ENCODE results near the gene LDLRAD4.

The LDLRAD4 gene

GRCh38 chr18:13527730-13528129, 309.2 kb downstream of the LDLRAD4 start:
- H3K4me3 ChIP-seq (ENCODE audit: low read length): no peak overlapping the region
- TF ChIP-seq CTCF (conservative IDR thresholded peaks at IDR 0.05; ENCODE audit: low read depth, low read length): no peak
- no peak for DNase-seq (ENCODE audit: low read depth)

- H3K4me3 ChIP-seq (ENCODE audit: low read length): no peak overlapping the region
- DNase-seq (ENCODE audit: low read depth): no peak
- no peak for TF ChIP-seq CTCF (conservative IDR thresholded peaks at IDR 0.05; ENCODE audit: low read depth, low read length)
Measured at GRCh38 chr18:13528739-13529392, 310.3 kb downstream of the LDLRAD4 start.

- no peak for TF ChIP-seq CTCF (conservative IDR thresholded peaks at IDR 0.05; ENCODE audit: low read depth, low read length)
- H3K4me3 ChIP-seq (ENCODE audit: low read length): no peak overlapping the region
- DNase-seq (ENCODE audit: low read depth): no peak
Measured at GRCh38 chr18:13530033-13530878, 311.7 kb downstream of the LDLRAD4 start.

GRCh38 chr18:13530879-13531387, 312.4 kb downstream of the LDLRAD4 start:
- H3K4me3 ChIP-seq (ENCODE audit: low read length): no peak overlapping the region
- peak; percentile 78 for TF ChIP-seq CTCF (conservative IDR thresholded peaks at IDR 0.05; ENCODE audit: low read depth, low read length)
- DNase-seq (ENCODE audit: low read depth): peak; percentile 29

GRCh38 chr18:13531681-13532325, 313.2 kb downstream of the LDLRAD4 start:
- TF ChIP-seq CTCF (conservative IDR thresholded peaks at IDR 0.05; ENCODE audit: low read depth, low read length): no peak
- DNase-seq (ENCODE audit: low read depth): no peak
- no peak overlapping the region for H3K4me3 ChIP-seq (ENCODE audit: low read length)

- no peak overlapping the region for H3K4me3 ChIP-seq (ENCODE audit: low read length)
- TF ChIP-seq CTCF (conservative IDR thresholded peaks at IDR 0.05; ENCODE audit: low read depth, low read length): no peak
- no peak for DNase-seq (ENCODE audit: low read depth)
Measured at GRCh38 chr18:13532406-13533075, 314.0 kb downstream of the LDLRAD4 start.

All from retinal pigment epithelial cell (primary cell).